Tibial nerve (tissue), 3 donors: Measurements from ENCODE around the gene CFAP210.
"Not testable (repeated sequence)": the region's sequence is repeated elsewhere in the genome, so short reads cannot be mapped to it uniquely, and the experiment has no call there.

Source experiments
- CTCF ChIP-seq, 5 experiments: fragments of 200-600 bp in 3 of 5; fragments of 450-650 bp in 2 of 5; sonication (generic) in 3 of 5; IDR thresholded peaks; one replicate each; pipeline ENCODE4 v1.5.1; 2016 to 2019; ENCODE audit warnings: antibody characterized with exemption in 5 of 5, mild to moderate bottlenecking in 3 of 5, moderate library complexity in 2 of 5
- POLR2A ChIP-seq, 2 donors: fragments of 450-650 bp; IDR thresholded peaks; one replicate each; pipeline ENCODE4 v1.6.1; 2017; ENCODE audit warnings: antibody characterized with exemption in 2 of 2, mild to moderate bottlenecking in 2 of 2, moderate library complexity in 2 of 2

GRCh38 chr2:169699173-169699572 lies 5.0 kb upstream of the CFAP210 start:
- TF ChIP-seq CTCF, POLR2A (IDR thresholded peaks at IDR 0.05): not testable (repeated sequence)
